Esophagus muscularis mucosa (tissue), 4 donors: Measurements from ENCODE around the gene SAMD14. TPM values are rescaled to one million over a fixed set of nuclear protein-coding genes. Genes with fewer than 3 reads are reported as not detected.
A peak's percentile ranks its signal among the peaks of the same experiment; 100 is the strongest.

Experiments
- DNase-seq: peaks from one replicate; pipeline ENCODE4 v3.0.0-alpha.2; 2017; ENCODE audit errors: extremely low spot score
- H3K27ac ChIP-seq, 4 donors: fragments of 200-600 bp; sonication (generic); replicated peaks in 1 of 4; 1 replicate in 3 of 4; 2 replicates in 1 of 4; pipeline ENCODE4 v1.5.1; 2016 to 2019; ENCODE audit warnings: mild to moderate bottlenecking in 1 of 4
- H3K27me3 ChIP-seq, 4 donors: fragments of 200-600 bp; sonication (generic); one replicate each; pipeline versions ENCODE4 v1.5.1 to v1.6.0; 2016 to 2019
- H3K36me3 ChIP-seq, 4 donors: fragments of 200-600 bp; sonication (generic); one replicate each; pipeline ENCODE4 v1.5.1; 2016 to 2019
- H3K4me1 ChIP-seq, 4 donors: fragments of 200-600 bp; sonication (generic); one replicate each; pipeline ENCODE4 v1.5.1; 2016 to 2019
- H3K4me3 ChIP-seq, 4 donors: fragments of 200-600 bp; sonication (generic); 1 replicate in 2 of 4; 2 replicates in 2 of 4; pipeline ENCODE4 v1.5.1; 2016 to 2019; ENCODE audit warnings: mild to moderate bottlenecking in 4 of 4, moderate library complexity in 1 of 4
- H3K9me3 ChIP-seq, 4 donors: fragments of 200-600 bp; sonication (generic); 1 replicate in 3 of 4; 2 replicates in 1 of 4; pipeline ENCODE4 v1.5.1; 2016 to 2019
- CTCF ChIP-seq, 3 experiments: fragments of 200-600 bp in 2 of 3; fragments of 450-650 bp in 1 of 3; sonication (generic) in 2 of 3; IDR thresholded peaks; one replicate each; pipeline ENCODE4 v1.5.1; 2017 to 2019; ENCODE audit warnings: antibody characterized with exemption in 3 of 3, mild to moderate bottlenecking in 2 of 3, moderate library complexity in 1 of 3
- EP300 ChIP-seq: sonication (generic); formaldehyde crosslinking; IDR thresholded peaks from one replicate; pipeline ENCODE4 v1.6.1; 2017; ENCODE audit warnings: antibody characterized with exemption
- POLR2A ChIP-seq: fragments of 450-650 bp; IDR thresholded peaks from one replicate; pipeline ENCODE4 v1.6.1; 2017; ENCODE audit warnings: antibody characterized with exemption, moderate library complexity, mild to moderate bottlenecking, low read depth
- POLR2AphosphoS5 ChIP-seq, 2 donors: sonication (generic); formaldehyde crosslinking; IDR thresholded peaks; one replicate each; pipeline ENCODE4 v1.6.1; 2017; ENCODE audit warnings: antibody characterized with exemption in 2 of 2
- WGBS: methylation state at CpG from one replicate; pipeline ENCODE4 v1.1.5; 2018; 5-methylcytosine and 5-hydroxymethylcytosine counted together
- intact Hi-C: fragments of 100-400 bp; cut with DNase I; formaldehyde crosslinking; loops from one replicate; pipeline ENCODE4 v1.15.1; 2023
- total RNA-seq, 4 donors: library from RNA; depleted of rRNA; stranded (reverse); fragments of >200 nt; gene quantifications; one replicate each; pipeline versions ENCODE4 v1.1.0 to v1.2.1, GENCODE V29; 2016

Gene SAMD14
- total RNA-seq, 4 donors from 2014 or later = 0.98 to 1.8 (median 1.5) TPM

GRCh38 chr17:50130559-50131305, 772 bp upstream of the SAMD14 start:
- TF ChIP-seq CTCF (IDR thresholded peaks at IDR 0.05) (no peak), EP300 (no peak), POLR2A (no peak), POLR2AphosphoS5 (IDR thresholded peaks at IDR 0.05) (no peak)
- 48% methylated on average over 18 of the region's 19 CpGs for WGBS
- no peak for DNase-seq
- Histone ChIP-seq H3K27ac (no peak overlapping the region), H3K27me3 (peaks cover 0 to 18% (median 4%) of the 10 kb centered on the region in 4 donors), H3K4me3 (peak overlapping the region; percentile 54 to 68 (median 60)), H3K36me3 (peaks cover 9 to 19% (median 17%) of the 10 kb centered on the region in 4 donors), H3K9me3 (no peaks in the 10 kb centered on the region), H3K4me1 (peaks cover 35 to 54% (median 51%) of the 10 kb centered on the region in 4 donors)
- intact Hi-C loops = no loop called here

- H3K27me3 ChIP-seq = peaks cover 0 to 18% (median 4%) of the 10 kb centered on the region in 4 donors
- no peaks in the 10 kb centered on the region for H3K9me3 ChIP-seq
- intact Hi-C loops = no loop called here
- TF ChIP-seq CTCF (IDR thresholded peaks at IDR 0.05) (no peak), EP300 (no peak), POLR2AphosphoS5 (IDR thresholded peaks at IDR 0.05) (no peak)
- H3K4me1 ChIP-seq = peaks cover 35 to 49% (median 48%) of the 10 kb centered on the region in 4 donors
- no peak for DNase-seq
- peak overlapping the region in 2 of 4 donors; percentile 18 to 28 for H3K27ac ChIP-seq
- 3% methylated on average over 6 of the region's 31 CpGs for WGBS
- peaks cover 0 to 5% (median 4%) of the 10 kb centered on the region in 4 donors for H3K36me3 ChIP-seq
- H3K4me3 ChIP-seq = peak overlapping the region; percentile 54 to 68 (median 60)
These were observed 620 bp downstream of the SAMD14 start for GRCh38 chr17:50129353-50129727.

GRCh38 chr17:50128441-50129352, 1.3 kb downstream of the SAMD14 start:
- 34% methylated on average over 29 of the region's 32 CpGs for WGBS
- peak overlapping the region in 2 of 4 donors; percentile 18 to 28 for H3K27ac ChIP-seq
- peaks cover 37 to 47% (median 45%) of the 10 kb centered on the region in 4 donors for H3K4me1 ChIP-seq
- peaks cover 0 to 18% (median 4%) of the 10 kb centered on the region in 4 donors for H3K27me3 ChIP-seq
- TF ChIP-seq POLR2A = no peak
- TF ChIP-seq EP300 = no peak
- TF ChIP-seq POLR2AphosphoS5 (IDR thresholded peaks at IDR 0.05) = no peak
- no peak for TF ChIP-seq CTCF (IDR thresholded peaks at IDR 0.05)
- no peaks in the 10 kb centered on the region for H3K36me3 ChIP-seq
- intact Hi-C loops = no loop called here
- peak overlapping the region; percentile 54 to 68 (median 60) for H3K4me3 ChIP-seq
- no peak for DNase-seq
- H3K9me3 ChIP-seq = no peaks in the 10 kb centered on the region

- H3K36me3 ChIP-seq = no peaks in the 10 kb centered on the region
- no peak overlapping the region for H3K27ac ChIP-seq
- H3K4me3 ChIP-seq = no peak overlapping the region
- peaks cover 0 to 18% (median 4%) of the 10 kb centered on the region in 4 donors for H3K27me3 ChIP-seq
- intact Hi-C loops = no loop called here
- H3K4me1 ChIP-seq = peaks cover 31 to 46% (median 42%) of the 10 kb centered on the region in 4 donors
- no peak for TF ChIP-seq CTCF (IDR thresholded peaks at IDR 0.05)
- TF ChIP-seq POLR2AphosphoS5 (IDR thresholded peaks at IDR 0.05) = no peak
- no peak for TF ChIP-seq POLR2A
- TF ChIP-seq EP300 = no peak
- DNase-seq = no peak
- WGBS = 70% methylated on average over 6 of the region's 6 CpGs
- no peaks in the 10 kb centered on the region for H3K9me3 ChIP-seq
These were observed 2.1 kb downstream of the SAMD14 start for GRCh38 chr17:50127697-50128361.
